Loucy (cell line): ENCODE data around the gene PFDN1.
A peak's percentile ranks its signal among the peaks of the same experiment; 100 is the strongest.

Source experiments
- H2AFZ ChIP-seq: fragments of 200-600 bp; sonication (generic); 2 replicates; pipeline ENCODE4 v1.6.0; 2016; ENCODE audit warnings: antibody characterized with exemption, mild to moderate bottlenecking, low read length, moderate library complexity
- H3F3A ChIP-seq: fragments of 200-600 bp; 2 replicates; pipeline ENCODE4 v1.6.0; 2016; ENCODE audit warnings: antibody characterized with exemption, low read depth, mild to moderate bottlenecking
- H3K27me3 ChIP-seq: fragments of 200-600 bp; sonication (generic); 2 replicates; pipeline ENCODE4 v1.6.1; 2014; ENCODE audit warnings: low read length, mild to moderate bottlenecking; ENCODE audit not compliant: insufficient read depth, poor library complexity, severe bottlenecking
- H3K36me3 ChIP-seq: fragments of 200-600 bp; sonication (generic); 2 replicates; pipeline ENCODE4 v1.6.1; 2016; ENCODE audit warnings: low read length; ENCODE audit not compliant: insufficient read depth
- H3K4me1 ChIP-seq: fragments of 200-600 bp; sonication (generic); 2 replicates; pipeline ENCODE4 v1.5.1; 2014; ENCODE audit warnings: low read length, mild to moderate bottlenecking; ENCODE audit not compliant: insufficient read depth, poor library complexity, severe bottlenecking
- H3K4me2 ChIP-seq: fragments of 200-600 bp; sonication (generic); 2 replicates; pipeline ENCODE4 v1.6.0; 2014; ENCODE audit warnings: antibody characterized with exemption, low read length, low read depth, mild to moderate bottlenecking; ENCODE audit not compliant: poor library complexity, severe bottlenecking
- H3K4me3 ChIP-seq: fragments of 200-600 bp; sonication (generic); 2 replicates; pipeline ENCODE4 v1.5.1; 2014; ENCODE audit warnings: low read length, mild to moderate bottlenecking, mixed read lengths; ENCODE audit not compliant: poor library complexity, severe bottlenecking
- H3K79me2 ChIP-seq: fragments of 200-600 bp; sonication (generic); 2 replicates; pipeline ENCODE4 v1.6.1; 2014; ENCODE audit warnings: low read length; ENCODE audit not compliant: insufficient read depth
- H3K9ac ChIP-seq: fragments of 200-600 bp; sonication (generic); 2 replicates; pipeline ENCODE4 v1.6.0; 2014; ENCODE audit warnings: mild to moderate bottlenecking, low read depth, low read length, moderate library complexity; ENCODE audit not compliant: poor library complexity, severe bottlenecking
- H3K9me2 ChIP-seq: fragments of 200-600 bp; sonication (generic); replicated peaks from 2 replicates; pipeline ENCODE4 v1.6.1; 2016; ENCODE audit warnings: low read depth, low read length, mixed read lengths
- H3K9me3 ChIP-seq: fragments of 200-600 bp; sonication (generic); 2 replicates; pipeline ENCODE4 v1.6.1; 2014; ENCODE audit warnings: mild to moderate bottlenecking, antibody characterized with exemption, low read length, low read depth; ENCODE audit not compliant: insufficient read depth
- H4K20me1 ChIP-seq: fragments of 200-600 bp; sonication (generic); 2 replicates; pipeline ENCODE4 v1.6.0; 2014; ENCODE audit warnings: antibody characterized with exemption, low read length, mild to moderate bottlenecking; ENCODE audit not compliant: insufficient read depth, poor library complexity, severe bottlenecking
- CTCF ChIP-seq: fragments of 200-600 bp; sonication (generic); conservative IDR thresholded peaks from 2 replicates; pipeline ENCODE4 v1.5.1; 2014; ENCODE audit warnings: mild to moderate bottlenecking, antibody characterized with exemption, low read length
- EZH2phosphoT487 ChIP-seq: fragments of 200-600 bp; IDR thresholded peaks from 2 replicates; pipeline ENCODE4 v1.6.1; 2018; ENCODE audit warnings: antibody characterized with exemption, mild to moderate bottlenecking, moderate library complexity, borderline replicate concordance

Gene PFDN1

GRCh38 chr5:140342287-140342686, 39.4 kb upstream of the PFDN1 start:
- Histone ChIP-seq H2AFZ (peak overlapping the region; percentile 11; the same call in 1 of the 2 replicates), H3K79me2 (no peaks in the 10 kb centered on the region), H3K9ac (peak overlapping the region; percentile 17), H3K4me3 (peak overlapping the region; percentile 45), H3K9me2 (no peaks in the 10 kb centered on the region), H3K27me3 (peaks cover 11% of the 10 kb centered on the region), H4K20me1 (no peaks in the 10 kb centered on the region), H3K4me1 (peaks cover 35% of the 10 kb centered on the region), H3K9me3 (no peaks in the 10 kb centered on the region), H3K4me2 (peak overlapping the region; percentile 70), H3F3A (no peaks in the 10 kb centered on the region), H3K36me3 (no peaks in the 10 kb centered on the region)
- TF ChIP-seq EZH2phosphoT487 (no peak), CTCF (no peak)

DNA sequence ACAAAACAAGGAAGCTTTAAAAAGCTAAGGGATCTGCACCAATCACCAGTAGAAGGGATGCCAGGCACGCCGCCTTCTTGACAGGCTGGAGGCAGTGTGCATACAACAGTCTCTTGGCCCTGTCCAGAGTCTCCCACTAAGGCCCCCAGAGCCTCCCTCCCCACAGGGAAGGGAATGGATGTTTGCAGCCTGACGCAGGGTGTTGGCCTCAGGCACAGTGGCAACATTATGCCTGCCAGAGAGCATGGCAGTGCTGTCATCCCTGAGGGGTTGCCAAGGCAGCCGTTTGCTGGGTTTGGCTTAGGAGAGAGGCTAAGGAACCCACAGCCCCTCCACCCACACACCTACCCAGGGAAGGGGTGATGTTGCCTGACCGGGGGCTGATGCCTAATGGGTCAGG, 38.7 kb upstream of the PFDN1 start:
- H4K20me1 ChIP-seq: no peaks in the 10 kb centered on the region
- no peaks in the 10 kb centered on the region for H3K79me2 ChIP-seq
- TF ChIP-seq CTCF: no peak
- H3K4me1 ChIP-seq: peaks cover 29% of the 10 kb centered on the region
- H3F3A ChIP-seq: no peaks in the 10 kb centered on the region
- H3K9me2 ChIP-seq: no peaks in the 10 kb centered on the region
- H3K9me3 ChIP-seq: no peaks in the 10 kb centered on the region
- H2AFZ ChIP-seq: no peak overlapping the region
- H3K36me3 ChIP-seq: no peaks in the 10 kb centered on the region
- peaks cover 11% of the 10 kb centered on the region for H3K27me3 ChIP-seq
- H3K4me2 ChIP-seq: peak overlapping the region; percentile 70
- peak overlapping the region; percentile 45 for H3K4me3 ChIP-seq
- peak overlapping the region; percentile 17 for H3K9ac ChIP-seq

DNA sequence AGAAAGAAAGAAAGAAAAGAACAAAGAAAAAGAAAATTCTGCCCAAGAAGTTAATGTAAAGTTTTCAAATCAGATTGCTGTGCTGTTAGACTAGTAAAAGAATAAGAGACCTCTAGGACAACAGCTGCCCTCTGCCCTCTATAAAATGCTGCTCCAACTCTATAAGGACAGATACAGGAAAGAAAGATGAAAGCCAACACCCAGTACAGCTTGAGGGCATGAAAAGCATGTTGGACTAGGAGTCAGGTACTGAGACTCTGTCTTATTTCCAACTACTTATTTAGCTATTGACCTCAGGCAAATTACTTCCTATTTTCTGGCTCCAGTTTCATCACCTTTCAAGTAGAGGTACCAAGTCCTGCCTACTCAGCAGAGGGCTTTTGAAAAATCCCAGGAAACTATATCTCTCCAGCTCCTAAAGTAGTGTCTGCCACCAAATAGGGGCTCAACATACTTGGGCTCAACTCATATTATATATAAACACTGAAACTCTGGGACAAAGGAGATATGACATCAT, 37.8 kb upstream of the PFDN1 start:
- Histone ChIP-seq H3K4me1 (peaks cover 28% of the 10 kb centered on the region), H2AFZ (no peak overlapping the region), H3F3A (no peaks in the 10 kb centered on the region), H3K4me2 (no peak overlapping the region), H3K4me3 (no peak overlapping the region), H3K9ac (no peak overlapping the region), H3K9me2 (no peaks in the 10 kb centered on the region), H3K27me3 (peaks cover 2% of the 10 kb centered on the region), H3K9me3 (no peaks in the 10 kb centered on the region), H4K20me1 (no peaks in the 10 kb centered on the region), H3K79me2 (no peaks in the 10 kb centered on the region), H3K36me3 (no peaks in the 10 kb centered on the region)
- TF ChIP-seq EZH2phosphoT487 (no peak), CTCF (no peak)
